GM19395 (cell line): Measurements from ENCODE around the gene KLHDC3.
"Not testable (repeated sequence)": the region's sequence is repeated elsewhere in the genome, so short reads cannot be mapped to it uniquely, and the experiment has no call there.

Experiments used
- ATAC-seq: cut with Tn5 transposase; IDR thresholded peaks from one replicate; pipeline ENCODE4 v1.9.1; 2021; ENCODE audit warnings: mild to moderate bottlenecking, moderate library complexity; ENCODE audit not compliant: unreplicated experiment

KLHDC3 gene

GRCh38 chr6:43021270-43022047, 7.4 kb downstream of the KLHDC3 start, which contains the start of gene RRP36:
RRP36 (plus strand) TSS chr6:43021623; CDS start chr6:43021655, 32 bp downstream.
- peak; percentile 82 for ATAC-seq

GRCh38 chr6:43024436-43024835, 10.4 kb downstream of the KLHDC3 start:
- no peak for ATAC-seq

GRCh38 chr6:43026365-43026764, 12.3 kb downstream of the KLHDC3 start:
- ATAC-seq: no peak

- ATAC-seq: no peak
Measured at GRCh38 chr6:43029120-43029519, 15.1 kb downstream of the KLHDC3 start.

GRCh38 chr6:43032326-43032725, 18.3 kb downstream of the KLHDC3 start:
- ATAC-seq: no peak

- ATAC-seq: no peak
Measured at GRCh38 chr6:43033496-43034189, 19.6 kb downstream of the KLHDC3 start.

- no peak for ATAC-seq
Measured at GRCh38 chr6:43034190-43034525, 20.1 kb downstream of the KLHDC3 start.

GRCh38 chr6:43035495-43036194, 21.6 kb downstream of the KLHDC3 start:
- ATAC-seq: no peak

- ATAC-seq: no peak
Measured at GRCh38 chr6:43036712-43037111, 22.7 kb downstream of the KLHDC3 start.

- no peak for ATAC-seq
Measured at GRCh38 chr6:43037197-43037596, 23.1 kb downstream of the KLHDC3 start.

GRCh38 chr6:43037706-43038105, 23.7 kb downstream of the KLHDC3 start:
- ATAC-seq: no peak

- no peak for ATAC-seq
Measured at GRCh38 chr6:43038727-43039126, 24.7 kb downstream of the KLHDC3 start.

- ATAC-seq: no peak
Measured at GRCh38 chr6:43040542-43041257, 26.7 kb downstream of the KLHDC3 start.

GRCh38 chr6:43041475-43041874, 27.4 kb downstream of the KLHDC3 start:
- not testable (repeated sequence) for ATAC-seq

GRCh38 chr6:43043310-43043709, 29.3 kb downstream of the KLHDC3 start:
- ATAC-seq: no peak

- no peak for ATAC-seq
Measured at GRCh38 chr6:43045371-43045930, 31.4 kb downstream of the KLHDC3 start.

- no peak for ATAC-seq
Measured at GRCh38 chr6:43047998-43048397, 33.9 kb downstream of the KLHDC3 start.

- no peak for ATAC-seq
Measured at GRCh38 chr6:43050981-43051380, 36.9 kb downstream of the KLHDC3 start.

- ATAC-seq: no peak
Measured at GRCh38 chr6:43052225-43052841, 38.3 kb downstream of the KLHDC3 start.

GRCh38 chr6:43052842-43053544, 38.9 kb downstream of the KLHDC3 start:
- ATAC-seq: peak; percentile 16
